Neural progenitor cell (in vitro differentiated cells): ENCODE data around the gene DOCK10. TPM values are rescaled to one million over a fixed set of nuclear protein-coding genes. Genes with fewer than 3 reads are reported as not detected.

ENCODE experiments used
- DNase-seq: peaks from one replicate; pipeline ENCODE4 v3.0.0-alpha.2; 2016; ENCODE audit warnings: low spot score
- H2AFZ ChIP-seq: fragments of 200-600 bp; sonication (generic); replicated peaks from 2 replicates; pipeline ENCODE4 v1.6.1; 2016; ENCODE audit warnings: antibody characterized with exemption
- H3F3A ChIP-seq: fragments of 200-600 bp; sonication (generic); 2 replicates; pipeline ENCODE4 v1.6.1; 2016; ENCODE audit warnings: antibody characterized with exemption, low read depth
- H3K27ac ChIP-seq: fragments of 200-600 bp; sonication (generic); 2 replicates; pipeline ENCODE4 v1.5.1; 2016; ENCODE audit warnings: mild to moderate bottlenecking
- H3K27me3 ChIP-seq: fragments of 200-600 bp; sonication (generic); 2 replicates; pipeline ENCODE4 v1.6.1; 2016; ENCODE audit warnings: mild to moderate bottlenecking, moderate library complexity
- H3K36me3 ChIP-seq: fragments of 200-600 bp; sonication (generic); 2 replicates; pipeline ENCODE4 v1.5.1; 2016
- H3K4me1 ChIP-seq: fragments of 200-600 bp; sonication (generic); 2 replicates; pipeline ENCODE4 v1.6.1; 2016; ENCODE audit warnings: mixed run types
- H3K4me2 ChIP-seq: fragments of 200-600 bp; sonication (generic); 2 replicates; pipeline ENCODE4 v1.6.1; 2016
- H3K4me3 ChIP-seq: fragments of 200-600 bp; sonication (generic); 2 replicates; pipeline ENCODE4 v1.5.1; 2016
- H3K79me2 ChIP-seq: fragments of 200-600 bp; sonication (generic); 2 replicates; pipeline ENCODE4 v1.6.1; 2016; ENCODE audit warnings: low read depth
- H3K9ac ChIP-seq: fragments of 200-600 bp; sonication (generic); 2 replicates; pipeline ENCODE4 v1.6.1; 2016
- H3K9me3 ChIP-seq: fragments of 200-600 bp; sonication (generic); 2 replicates; pipeline ENCODE4 v1.5.1; 2016; ENCODE audit warnings: low read depth
- H4K20me1 ChIP-seq: fragments of 200-600 bp; sonication (generic); 2 replicates; pipeline ENCODE4 v1.6.1; 2016; ENCODE audit warnings: low read depth
- H3K27ac Mint-ChIP-seq: 3 replicates; pipeline ENCODE4 v1.8.0; 2021; ENCODE audit warnings: mixed read lengths
- H3K27me3 Mint-ChIP-seq: 2 replicates; pipeline ENCODE4 v1.8.0; 2022; ENCODE audit warnings: low read depth, mild to moderate bottlenecking, inconsistent platforms, moderate library complexity, mixed read lengths; ENCODE audit not compliant: insufficient read depth
- H3K36me3 Mint-ChIP-seq: 3 replicates; pipeline ENCODE4 v1.8.0; 2021; ENCODE audit warnings: mixed read lengths
- H3K4me1 Mint-ChIP-seq: 3 replicates; pipeline ENCODE4 v1.8.0; 2021; ENCODE audit warnings: mixed read lengths
- H3K4me3 Mint-ChIP-seq: 3 replicates; pipeline ENCODE4 v1.8.0; 2021; ENCODE audit warnings: mild to moderate bottlenecking, moderate library complexity, mixed read lengths
- H3K9me3 Mint-ChIP-seq: 3 replicates; pipeline ENCODE4 v1.8.0; 2020; ENCODE audit warnings: mixed read lengths
- CTCF ChIP-seq: fragments of 200-600 bp; sonication (generic); IDR thresholded peaks from 2 replicates; pipeline ENCODE4 v1.5.1; 2017; ENCODE audit warnings: antibody characterized with exemption, mild to moderate bottlenecking
- EZH2 ChIP-seq: fragments of 200-600 bp; sonication (generic); IDR thresholded peaks from 2 replicates; pipeline ENCODE4 v1.6.1; 2017; ENCODE audit warnings: antibody characterized with exemption, mild to moderate bottlenecking, moderate library complexity
- EZH2phosphoT487 ChIP-seq: fragments of 200-600 bp; sonication (generic); IDR thresholded peaks from 2 replicates; pipeline ENCODE4 v1.6.1; 2017; ENCODE audit warnings: antibody characterized with exemption
- total RNA-seq: library from RNA; depleted of rRNA; stranded (reverse); fragments of >200 nt; gene quantifications from 2 replicates; pipeline ENCODE4 v1.2.3, GENCODE V29; 2015; ENCODE audit warnings: low replicate concordance

Gene DOCK10
- total RNA-seq, 1 donor from 2014 or later, result 1.1 TPM

DNA sequence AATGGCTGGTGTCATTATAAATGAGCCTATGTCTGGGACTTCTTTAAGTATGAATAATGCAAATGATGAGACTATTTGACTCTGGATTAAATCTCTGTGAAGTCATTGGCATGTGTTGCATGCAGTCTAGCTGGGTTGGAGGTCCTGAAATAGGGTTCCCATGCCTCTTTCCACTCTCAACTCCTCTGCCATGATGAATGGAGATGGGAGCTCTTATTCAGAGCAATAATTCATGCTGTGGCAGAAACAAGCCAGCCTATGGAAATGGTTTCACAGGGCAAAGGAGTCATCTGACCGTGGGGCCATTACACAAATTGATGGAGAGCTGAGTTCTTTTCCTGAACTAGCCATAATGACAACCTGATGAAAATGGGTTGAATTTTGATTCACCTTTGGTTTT, 310.6 kb downstream of the DOCK10 start:
- Histone ChIP-seq H3K27me3 (no peaks in the 10 kb centered on the region), H3K4me1 (no peaks in the 10 kb centered on the region), H4K20me1 (no peaks in the 10 kb centered on the region), H3K4me3 (no peak overlapping the region), H3K27ac (no peak overlapping the region), H3K9ac (no peak overlapping the region), H3K36me3 (no peaks in the 10 kb centered on the region), H3K79me2 (no peaks in the 10 kb centered on the region), H3K9me3 (peaks cover 6% of the 10 kb centered on the region), H2AFZ (no peak overlapping the region), H3F3A (no peaks in the 10 kb centered on the region), H3K4me2 (no peak overlapping the region)
- DNase-seq, result no peak
- H3K4me1 Mint-ChIP-seq, result no peaks in the 10 kb centered on the region
- H3K27me3 Mint-ChIP-seq, result no peaks in the 10 kb centered on the region
- no peaks in the 10 kb centered on the region for H3K36me3 Mint-ChIP-seq
- H3K4me3 Mint-ChIP-seq, result no peak overlapping the region
- H3K9me3 Mint-ChIP-seq, result peaks cover 22% of the 10 kb centered on the region
- TF ChIP-seq EZH2phosphoT487 (no peak), CTCF (no peak), EZH2 (no peak)
- H3K27ac Mint-ChIP-seq, result no peak overlapping the region

DNA sequence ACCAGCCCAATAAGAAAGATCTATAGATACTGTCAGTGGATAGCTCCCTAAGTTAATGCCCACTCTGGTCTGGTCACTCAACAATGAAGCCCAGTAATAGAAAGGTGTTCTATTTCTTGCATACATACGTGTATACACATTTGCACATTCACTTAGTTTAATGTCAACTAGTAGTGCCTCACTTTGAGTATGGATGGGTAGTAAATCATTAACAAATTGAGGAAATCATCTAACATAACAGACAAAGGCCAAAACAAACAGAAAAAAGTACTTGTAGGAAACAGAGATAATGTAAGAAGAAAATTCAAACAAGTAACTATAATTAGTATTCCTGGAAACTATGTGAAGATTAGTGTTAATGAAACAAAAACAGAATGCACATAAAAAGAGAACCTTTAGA, 312.8 kb downstream of the DOCK10 start:
- TF ChIP-seq EZH2 (no peak), EZH2phosphoT487 (no peak)
- Histone ChIP-seq H3K27ac (no peak overlapping the region), H4K20me1 (no peaks in the 10 kb centered on the region), H3K36me3 (no peaks in the 10 kb centered on the region), H2AFZ (no peak overlapping the region), H3F3A (no peaks in the 10 kb centered on the region), H3K27me3 (no peaks in the 10 kb centered on the region), H3K79me2 (no peaks in the 10 kb centered on the region), H3K9me3 (peaks cover 6% of the 10 kb centered on the region), H3K4me2 (no peak overlapping the region), H3K9ac (no peak overlapping the region), H3K4me3 (no peak overlapping the region), H3K4me1 (no peaks in the 10 kb centered on the region)
- no peak for DNase-seq
- Mint-ChIP-seq H3K9me3 (peaks cover 10% of the 10 kb centered on the region), H3K4me3 (no peak overlapping the region), H3K27ac (no peak overlapping the region), H3K36me3 (no peaks in the 10 kb centered on the region), H3K4me1 (no peaks in the 10 kb centered on the region), H3K27me3 (no peaks in the 10 kb centered on the region)

DNA sequence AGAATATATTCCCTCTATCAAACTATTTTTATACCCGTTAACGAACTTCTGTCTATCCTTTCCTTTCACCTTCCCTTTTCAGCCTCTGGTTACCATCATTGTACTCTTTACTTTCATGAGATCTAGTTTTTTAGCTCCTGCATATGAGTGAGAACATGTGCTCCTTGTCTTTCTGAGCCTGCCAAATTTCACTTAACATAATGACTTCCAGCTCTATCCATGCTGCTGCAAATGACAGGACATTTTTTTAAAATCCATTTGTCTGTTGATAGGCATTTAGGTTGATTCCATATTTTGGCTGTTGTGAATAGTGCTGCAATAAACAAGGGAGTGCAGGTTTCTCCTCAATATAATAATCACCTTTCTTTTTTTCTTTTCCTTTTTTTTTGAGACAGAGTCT, 317.9 kb downstream of the DOCK10 start:
- H3K9me3 ChIP-seq, result peaks cover 6% of the 10 kb centered on the region
- no peak overlapping the region for H3K27ac ChIP-seq
- no peaks in the 10 kb centered on the region for H3K4me1 ChIP-seq
- H2AFZ ChIP-seq, result no peak overlapping the region
- no peaks in the 10 kb centered on the region for H3K27me3 ChIP-seq
- Mint-ChIP-seq H3K36me3 (no peaks in the 10 kb centered on the region), H3K9me3 (peaks cover 10% of the 10 kb centered on the region), H3K27me3 (peaks cover 4% of the 10 kb centered on the region), H3K4me3 (no peak overlapping the region), H3K27ac (no peak overlapping the region), H3K4me1 (peaks cover 3% of the 10 kb centered on the region)
- no peak for DNase-seq
- H3K79me2 ChIP-seq, result no peaks in the 10 kb centered on the region
- H4K20me1 ChIP-seq, result no peaks in the 10 kb centered on the region
- H3K36me3 ChIP-seq, result no peaks in the 10 kb centered on the region
- H3K9ac ChIP-seq, result no peak overlapping the region
- no peak overlapping the region for H3K4me2 ChIP-seq
- TF ChIP-seq EZH2, result no peak
- TF ChIP-seq EZH2phosphoT487, result no peak
- no peak for TF ChIP-seq CTCF
- no peaks in the 10 kb centered on the region for H3F3A ChIP-seq
- no peak overlapping the region for H3K4me3 ChIP-seq

GRCh38 chr2:224723586-224724217, 318.6 kb downstream of the DOCK10 start:
- Histone ChIP-seq H3F3A (no peaks in the 10 kb centered on the region), H3K27ac (no peak overlapping the region), H2AFZ (no peak overlapping the region), H3K27me3 (no peaks in the 10 kb centered on the region), H3K36me3 (no peaks in the 10 kb centered on the region), H3K9ac (no peak overlapping the region), H3K4me3 (no peak overlapping the region), H3K79me2 (no peaks in the 10 kb centered on the region), H3K4me1 (no peaks in the 10 kb centered on the region), H3K9me3 (peaks cover 6% of the 10 kb centered on the region), H3K4me2 (no peak overlapping the region), H4K20me1 (no peaks in the 10 kb centered on the region)
- Mint-ChIP-seq H3K36me3 (no peaks in the 10 kb centered on the region), H3K27me3 (peaks cover 4% of the 10 kb centered on the region), H3K9me3 (peaks cover 8% of the 10 kb centered on the region), H3K4me1 (peaks cover 3% of the 10 kb centered on the region), H3K27ac (no peak overlapping the region), H3K4me3 (no peak overlapping the region)
- TF ChIP-seq CTCF (no peak), EZH2 (no peak), EZH2phosphoT487 (no peak)
- no peak for DNase-seq
